Right cardiac atrium (tissue), 5 donors: ENCODE results near the gene SP2. TPM values are rescaled to one million over a fixed set of nuclear protein-coding genes. Genes with fewer than 3 reads are reported as not detected.

Source experiments
- ATAC-seq, 2 donors: fragments of 200-7000 bp; cut with Tn5 transposase; one replicate each; pipeline versions ENCODE4 v1.8.0 to v1.9.1; 2020; ENCODE audit warnings: moderate library complexity in 2 of 2, mild to moderate bottlenecking in 1 of 2
- DNase-seq, 3 donors: peaks; one replicate each; pipeline ENCODE4 v3.0.0-alpha.2; 2020
- H3K27ac ChIP-seq: one replicate; pipeline ENCODE4 v1.5.1; 2013; ENCODE audit warnings: mild to moderate bottlenecking, low read length, control low read depth, moderate library complexity
- H3K27me3 ChIP-seq: one replicate; pipeline ENCODE4 v1.6.1; 2013; ENCODE audit not compliant: control insufficient read depth, insufficient read depth
- H3K4me1 ChIP-seq: one replicate; pipeline ENCODE4 v1.6.1; 2013; ENCODE audit warnings: low read length; ENCODE audit not compliant: control insufficient read depth, insufficient read depth
- H3K4me3 ChIP-seq: one replicate; pipeline ENCODE4 v1.5.1; 2013; ENCODE audit warnings: low read length, control low read depth
- H3K9me3 ChIP-seq: one replicate; pipeline ENCODE4 v1.6.1; 2013; ENCODE audit warnings: low read length; ENCODE audit not compliant: control insufficient read depth
- WGBS: extraction: QIAGEN DNeasy Blood & Tissue Kit; methylation state at CpG from one replicate; pipeline ENCODE4 v1.1.7; 2013; 5-methylcytosine and 5-hydroxymethylcytosine counted together
- intact Hi-C, 4 donors: fragments of 100-400 bp; cut with DNase I; formaldehyde crosslinking; loops; one replicate each; pipeline versions ENCODE4 v1.11.0 to v1.14.0; 2022 to 2023
- polyA plus RNA-seq: library from polyadenylated mRNA; stranded (reverse); fragments of 200-250 nt; gene quantifications from one replicate; pipeline ENCODE4 v1.2.3, GENCODE V29; 2013
- total RNA-seq, 4 donors: library from RNA; stranded (reverse); fragmentation: NEBNext Ultra II Directional; extraction: Animal tissue kit (Norgen Biotek cat#: 25700); gene quantifications; one replicate each; pipeline ENCODE4 v1.2.1, GENCODE V29; 2021
- donor health status: healthy with polysubstance abuse.
- donor health status: DM: no; HTN: yes; CAD: no.
- donor health status: DM: no; HTN: no; CAD: no.
- donor health status: DM: no; HTN: yes; CAD: no; lungs with severe emphysema.
- donor health status: DM: yes; HTN: yes; CAD: no.

The SP2 gene
- total and polyA plus RNA-seq, 5 donors: 11.4 to 20.6 (median 16.2) TPM

- Histone ChIP-seq H3K4me1 (no peaks in the 10 kb centered on the region), H3K27me3 (no peaks in the 10 kb centered on the region), H3K27ac (no peak overlapping the region), H3K4me3 (no peak overlapping the region), H3K9me3 (no peaks in the 10 kb centered on the region)
- WGBS: 30% methylated on average over 29 of the region's 29 CpGs
- DNase-seq: no peak
- ATAC-seq: no peak
- intact Hi-C loops: no loop called here
Observed at GRCh38 chr17:47872019-47872650, 23.9 kb upstream of the SP2 start.

GRCh38 chr17:47872651-47873161 is 23.3 kb upstream of the SP2 start:
- DNase-seq (no peak), ATAC-seq (peak in 1 of 2 donors; percentile 31)
- no peaks in the 10 kb centered on the region for H3K27me3 ChIP-seq
- no peak overlapping the region for H3K27ac ChIP-seq
- H3K4me3 ChIP-seq: no peak overlapping the region
- H3K9me3 ChIP-seq: no peaks in the 10 kb centered on the region
- intact Hi-C loops: no loop called here
- no peaks in the 10 kb centered on the region for H3K4me1 ChIP-seq
- 32% methylated on average over 15 of the region's 15 CpGs for WGBS

GRCh38 chr17:47873200-47874090 is 22.6 kb upstream of the SP2 start:
- no peaks in the 10 kb centered on the region for H3K27me3 ChIP-seq
- intact Hi-C loops: no loop called here

GRCh38 chr17:47875011-47875985 is 20.7 kb upstream of the SP2 start:
- Histone ChIP-seq H3K4me1 (no peaks in the 10 kb centered on the region), H3K4me3 (no peak overlapping the region), H3K9me3 (no peaks in the 10 kb centered on the region), H3K27ac (no peak overlapping the region), H3K27me3 (no peaks in the 10 kb centered on the region)
- ATAC-seq: no peak
- intact Hi-C loops: no loop called here
- WGBS: 55% methylated on average over 11 of the region's 11 CpGs
- DNase-seq: no peak

More at GRCh38 chr17:47873200-47874090, 22.6 kb upstream of the SP2 start:
- H3K4me1 ChIP-seq: no peaks in the 10 kb centered on the region
- no peaks in the 10 kb centered on the region for H3K9me3 ChIP-seq
- 50% methylated on average over 4 of the region's 4 CpGs for WGBS
- DNase-seq: no peak
- no peak for ATAC-seq
- H3K27ac ChIP-seq: no peak overlapping the region
- H3K4me3 ChIP-seq: no peak overlapping the region

GRCh38 chr17:47877368-47878034 is 18.5 kb upstream of the SP2 start:
- H3K27ac ChIP-seq: no peak overlapping the region
- H3K9me3 ChIP-seq: no peaks in the 10 kb centered on the region
- ATAC-seq: peak in 1 of 2 donors; percentile 14
- H3K4me1 ChIP-seq: no peaks in the 10 kb centered on the region
- 49% methylated on average over 9 of the region's 9 CpGs for WGBS
- no peak overlapping the region for H3K4me3 ChIP-seq
- no peaks in the 10 kb centered on the region for H3K27me3 ChIP-seq
- intact Hi-C loops: no loop called here
- no peak for DNase-seq

GRCh38 chr17:47878203-47879027 is 17.6 kb upstream of the SP2 start:
- H3K27ac ChIP-seq: no peak overlapping the region
- DNase-seq (no peak), ATAC-seq (no peak)
- H3K4me3 ChIP-seq: no peak overlapping the region
- H3K27me3 ChIP-seq: no peaks in the 10 kb centered on the region
- no peaks in the 10 kb centered on the region for H3K4me1 ChIP-seq
- WGBS: 53% methylated on average over 10 of the region's 10 CpGs
- intact Hi-C loops: no loop called here
- no peaks in the 10 kb centered on the region for H3K9me3 ChIP-seq

- no peak for DNase-seq
- WGBS: 51% methylated on average over 2 of the region's 2 CpGs
- no peak for ATAC-seq
- Histone ChIP-seq H3K4me1 (no peaks in the 10 kb centered on the region), H3K27me3 (no peaks in the 10 kb centered on the region), H3K9me3 (no peaks in the 10 kb centered on the region), H3K27ac (no peak overlapping the region), H3K4me3 (no peak overlapping the region)
- intact Hi-C loops: no loop called here
Observed at GRCh38 chr17:47879028-47879585, 16.9 kb upstream of the SP2 start.

- intact Hi-C loops: no loop called here
- H3K27me3 ChIP-seq: no peaks in the 10 kb centered on the region
Observed at GRCh38 chr17:47879776-47880454, 16.1 kb upstream of the SP2 start.

GRCh38 chr17:47882247-47882646 is 13.8 kb upstream of the SP2 start:
- DNase-seq (no peak), ATAC-seq (peak; percentile 32 to 42)
- Histone ChIP-seq H3K4me3 (no peak overlapping the region), H3K27me3 (no peaks in the 10 kb centered on the region), H3K27ac (no peak overlapping the region), H3K4me1 (no peaks in the 10 kb centered on the region), H3K9me3 (no peaks in the 10 kb centered on the region)
- 32% methylated on average over 7 of the region's 7 CpGs for WGBS
- intact Hi-C loops: no loop called here

More at GRCh38 chr17:47879776-47880454, 16.1 kb upstream of the SP2 start:
- ATAC-seq: no peak
- no peak for DNase-seq
- no peak overlapping the region for H3K4me3 ChIP-seq
- no peak overlapping the region for H3K27ac ChIP-seq
- WGBS: 83% methylated on average over 8 of the region's 8 CpGs
- no peaks in the 10 kb centered on the region for H3K4me1 ChIP-seq
- no peaks in the 10 kb centered on the region for H3K9me3 ChIP-seq
